GM21515 (cell line): ENCODE measurements around the gene INHBC.

Experiments
- ATAC-seq: cut with Tn5 transposase; IDR thresholded peaks from one replicate; pipeline ENCODE4 v1.9.1; 2021; ENCODE audit not compliant: unreplicated experiment

Gene INHBC

GRCh38 chr12:57467212-57467874, 32.8 kb downstream of the INHBC start:
- no peak for ATAC-seq

GRCh38 chr12:57467915-57468314, 33.3 kb downstream of the INHBC start:
- ATAC-seq = no peak

GRCh38 chr12:57469296-57470164, 34.9 kb downstream of the INHBC start:
- no peak for ATAC-seq

- ATAC-seq = no peak
These were observed 35.8 kb downstream of the INHBC start for GRCh38 chr12:57470286-57470969.

- ATAC-seq = no peak
These were observed 36.5 kb downstream of the INHBC start for GRCh38 chr12:57470970-57471656.

- ATAC-seq = no peak
These were observed 37.1 kb downstream of the INHBC start for GRCh38 chr12:57471661-57472060.

- no peak for ATAC-seq
These were observed 37.8 kb downstream of the INHBC start for GRCh38 chr12:57472391-57472790.

- no peak for ATAC-seq
These were observed 38.8 kb downstream of the INHBC start for GRCh38 chr12:57473392-57473791.

- ATAC-seq = no peak
These were observed 39.3 kb downstream of the INHBC start for GRCh38 chr12:57473886-57474285.

GRCh38 chr12:57474430-57474829, 39.8 kb downstream of the INHBC start:
- no peak for ATAC-seq

- ATAC-seq = no peak
These were observed 40.3 kb downstream of the INHBC start for GRCh38 chr12:57474862-57475261.

GRCh38 chr12:57475271-57476161, 40.9 kb downstream of the INHBC start:
- no peak for ATAC-seq

GRCh38 chr12:57476162-57476992, 41.8 kb downstream of the INHBC start:
- no peak for ATAC-seq

GRCh38 chr12:57476993-57477709, 42.6 kb downstream of the INHBC start:
- ATAC-seq = peak; percentile 12

GRCh38 chr12:57477710-57478681, 43.4 kb downstream of the INHBC start:
- ATAC-seq = peak; percentile 48

GRCh38 chr12:57479043-57479375, 44.4 kb downstream of the INHBC start:
- no peak for ATAC-seq

- peak; percentile 33 for ATAC-seq
These were observed 45.0 kb downstream of the INHBC start, which contains the start of gene ARHGAP9 for GRCh38 chr12:57479376-57480115. Gene ARHGAP9, minus strand, starts transcription at chr12:57479866. Its CDS starts 460 bp downstream, at chr12:57479406.
